ACHN (cell line): ENCODE data around the gene KCTD15.

Experiments
- DNase-seq: peaks from one replicate; pipeline ENCODE4 v3.0.0-alpha.2; 2015
- in situ Hi-C: cut with HindIII; loops from 2 replicates; pipeline ENCODE4 v1.10.0; 2017; ENCODE audit warnings: low sequenced_read_pairs, low pct_ligation_motif_present, low pct_unique_long_range_greater_than_20kb

The KCTD15 gene

GRCh38 chr19:33796164-33796875 lies at the start of gene KCTD15:
Gene KCTD15, plus strand, starts transcription at chr19:33796870. Its CDS starts 3,585 bp downstream, at chr19:33800455.
- in situ Hi-C loops = no loop called here
- peak; percentile 38 for DNase-seq

- DNase-seq = no peak
- in situ Hi-C loops = no loop called here
Observed at GRCh38 chr19:33747273-33747672, 49.4 kb upstream of the KCTD15 start.

GRCh38 chr19:33748231-33748630 lies 48.4 kb upstream of the KCTD15 start:
- in situ Hi-C loops = no loop called here
- DNase-seq = no peak

- in situ Hi-C loops = no loop called here
- DNase-seq = no peak
Observed at GRCh38 chr19:33749016-33749415, 47.7 kb upstream of the KCTD15 start.

GRCh38 chr19:33749619-33750175 lies 47.0 kb upstream of the KCTD15 start:
- in situ Hi-C loops = no loop called here
- DNase-seq = no peak

- no peak for DNase-seq
- in situ Hi-C loops = no loop called here
Observed at GRCh38 chr19:33750587-33751435, 45.9 kb upstream of the KCTD15 start.

GRCh38 chr19:33751436-33751770 lies 45.3 kb upstream of the KCTD15 start:
- DNase-seq = no peak
- in situ Hi-C loops = no loop called here

GRCh38 chr19:33752018-33752800 lies 44.5 kb upstream of the KCTD15 start:
- in situ Hi-C loops = no loop called here
- no peak for DNase-seq

GRCh38 chr19:33752945-33753344 lies 43.7 kb upstream of the KCTD15 start:
- in situ Hi-C loops = no loop called here
- no peak for DNase-seq

GRCh38 chr19:33754361-33754760 lies 42.3 kb upstream of the KCTD15 start:
- no peak for DNase-seq
- in situ Hi-C loops = no loop called here

GRCh38 chr19:33755099-33756035 lies 41.3 kb upstream of the KCTD15 start:
- DNase-seq = no peak
- in situ Hi-C loops = no loop called here

GRCh38 chr19:33756177-33756576 lies 40.5 kb upstream of the KCTD15 start:
- no peak for DNase-seq
- in situ Hi-C loops = no loop called here

GRCh38 chr19:33758541-33759013 lies 38.1 kb upstream of the KCTD15 start:
- in situ Hi-C loops = no loop called here
- no peak for DNase-seq

- no peak for DNase-seq
- in situ Hi-C loops = no loop called here
Observed at GRCh38 chr19:33759356-33759755, 37.3 kb upstream of the KCTD15 start.

- in situ Hi-C loops = no loop called here
- DNase-seq = no peak
Observed at GRCh38 chr19:33763633-33764371, 32.9 kb upstream of the KCTD15 start.

GRCh38 chr19:33766623-33767022 lies 30.0 kb upstream of the KCTD15 start:
- in situ Hi-C loops = no loop called here
- no peak for DNase-seq

- DNase-seq = peak; percentile 34
- in situ Hi-C loops = no loop called here
Observed at GRCh38 chr19:33767898-33768413, 28.7 kb upstream of the KCTD15 start.
